ENCODE results near the gene PLP2.

The PLP2 gene

DNA sequence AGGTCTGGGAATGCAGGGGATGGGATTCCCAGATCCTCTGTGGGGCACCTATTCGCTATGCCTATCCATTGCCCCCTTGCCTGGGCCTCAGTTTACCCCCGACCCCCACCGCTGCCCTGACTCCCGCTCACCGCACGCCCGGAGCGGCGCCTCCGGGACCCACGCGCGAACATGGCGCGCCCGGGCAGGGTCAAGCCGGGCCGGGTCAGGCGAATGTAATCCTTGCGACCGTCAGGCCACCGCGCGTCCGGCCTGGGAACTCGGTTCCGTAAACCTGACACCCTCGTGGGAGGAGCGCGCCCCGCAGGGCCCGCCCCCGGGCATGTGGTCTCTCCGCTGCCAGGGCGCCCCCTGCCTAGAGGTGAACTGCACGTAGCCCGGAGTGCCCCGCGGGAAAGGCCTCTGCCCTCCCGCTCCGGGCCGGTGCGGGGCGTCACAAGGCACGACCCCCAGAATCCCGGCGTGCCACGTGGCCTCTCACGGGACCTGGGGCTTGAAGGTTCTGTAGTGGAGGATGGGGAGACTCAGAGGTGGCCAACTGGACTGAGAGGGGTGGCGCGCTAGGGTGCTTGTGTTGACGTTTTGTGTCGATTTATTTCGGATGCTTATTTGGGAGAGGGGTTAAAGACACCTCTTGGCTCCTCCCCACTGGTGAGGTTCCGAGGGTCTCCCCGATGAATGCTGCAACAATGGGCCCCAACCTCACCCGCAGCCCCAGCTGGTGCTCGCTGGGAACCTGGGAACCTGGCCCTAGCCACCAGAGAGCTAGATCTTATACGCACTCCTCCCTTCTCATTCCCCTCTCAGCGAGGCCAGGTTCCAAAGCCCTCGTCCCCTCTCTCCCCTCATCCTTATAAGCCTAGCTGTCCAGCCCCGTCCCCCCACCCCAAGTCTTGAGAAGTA, 14.7 kb downstream of the PLP2 start, which contains the start of gene PRICKLE3:
TSS of gene PRICKLE3 (minus strand) at position 249 of the 903 bp plus-strand sequence. CDS start at position 173, 76 bp downstream.
- DNase-seq (ENCODE audit: low read depth), result peak; percentile 53

GRCh38 chrX:49187028-49187394, 15.3 kb downstream of the PLP2 start:
- no peak for DNase-seq (ENCODE audit: low read depth)

- DNase-seq (ENCODE audit: low read depth), result no peak
Observed at GRCh38 chrX:49187526-49187925, 15.8 kb downstream of the PLP2 start.

DNA sequence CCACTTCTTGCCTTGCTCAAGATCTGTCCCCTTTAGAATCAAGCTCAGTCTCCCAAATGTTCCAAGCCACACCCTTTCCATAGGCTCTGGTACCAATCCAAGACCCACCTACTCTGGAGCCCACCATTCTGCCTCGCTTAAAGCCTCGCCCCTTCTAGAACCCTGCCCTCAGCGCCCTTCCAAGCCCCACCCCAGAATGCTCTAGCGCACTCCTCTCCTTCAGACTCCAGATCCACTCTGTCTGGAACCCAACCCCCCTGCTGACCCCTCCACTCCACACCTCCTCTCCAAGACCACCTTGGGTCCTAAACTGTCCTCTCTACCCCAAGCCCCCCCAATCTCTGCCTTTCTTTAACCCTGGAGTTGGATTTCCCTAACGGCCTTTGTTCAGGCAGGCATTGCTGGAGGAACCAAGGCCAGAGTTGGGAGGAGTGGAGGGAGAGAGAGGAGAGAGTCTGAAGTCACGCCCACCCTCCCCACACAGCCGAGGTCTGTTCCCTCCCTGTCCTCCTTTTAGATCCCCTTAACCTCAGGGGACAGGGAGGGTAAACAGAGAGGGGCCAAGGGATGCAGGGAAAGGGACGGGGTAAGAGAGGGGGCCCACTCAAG, 16.9 kb downstream of the PLP2 start:
- DNase-seq (ENCODE audit: low read depth), result no peak

DNA sequence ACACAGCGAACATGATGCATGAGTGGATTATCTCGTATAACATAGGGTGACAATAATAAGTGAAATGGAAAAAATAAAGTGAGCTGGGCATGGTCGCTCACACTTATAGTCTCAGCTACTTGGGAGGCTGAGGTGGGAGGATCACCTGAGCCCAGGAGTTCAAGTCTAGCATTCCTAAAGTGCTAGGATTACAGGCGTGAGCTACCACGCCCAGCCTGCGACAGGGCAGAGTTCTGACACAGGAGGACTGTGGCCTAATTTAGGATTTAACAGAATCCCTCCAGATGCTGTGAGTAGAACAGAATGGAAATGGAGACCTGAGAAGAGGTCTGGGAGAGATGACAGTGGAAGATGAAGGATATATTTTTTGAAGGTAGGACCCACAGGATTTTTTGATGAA, 17.9 kb downstream of the PLP2 start:
- no peak for DNase-seq (ENCODE audit: low read depth)

- peak; percentile 81 for DNase-seq (ENCODE audit: low read depth)
Observed at GRCh38 chrX:49190821-49191573, 19.3 kb downstream of the PLP2 start.

- DNase-seq (ENCODE audit: low read depth), result no peak
Observed at GRCh38 chrX:49191574-49192011, 19.9 kb downstream of the PLP2 start.

DNA sequence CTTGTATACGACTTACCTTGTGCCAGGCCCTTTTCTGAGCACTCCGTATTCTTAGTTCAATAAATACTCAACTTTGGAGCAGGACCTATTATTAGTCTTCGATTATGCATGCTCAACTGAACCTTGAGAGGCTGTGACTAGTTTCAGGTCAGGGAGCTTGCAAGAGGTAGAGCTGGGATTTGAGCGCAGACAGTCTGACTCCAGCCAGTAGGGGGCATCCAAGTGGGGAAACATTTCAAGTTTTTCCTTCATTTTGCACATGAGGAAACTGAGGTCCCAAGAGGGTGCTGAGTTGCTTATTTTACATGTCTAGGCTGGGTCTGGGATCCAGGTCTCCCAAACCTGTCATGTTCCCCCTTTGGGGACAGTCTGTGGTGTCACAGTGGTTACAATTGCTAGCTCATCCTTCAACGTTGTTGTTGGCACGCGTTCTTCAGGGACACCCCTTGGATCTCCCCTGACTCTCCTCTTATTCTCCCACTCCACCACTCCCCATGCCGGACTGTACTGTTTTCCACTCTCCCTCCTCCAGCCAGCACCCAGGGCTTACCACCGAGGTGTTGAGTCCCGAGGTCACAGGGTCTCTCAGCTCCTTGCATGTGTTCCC, 21.1 kb downstream of the PLP2 start:
- no peak for DNase-seq (ENCODE audit: low read depth)

- no peak for DNase-seq (ENCODE audit: low read depth)
Observed at GRCh38 chrX:49193542-49193964, 21.9 kb downstream of the PLP2 start.

DNA sequence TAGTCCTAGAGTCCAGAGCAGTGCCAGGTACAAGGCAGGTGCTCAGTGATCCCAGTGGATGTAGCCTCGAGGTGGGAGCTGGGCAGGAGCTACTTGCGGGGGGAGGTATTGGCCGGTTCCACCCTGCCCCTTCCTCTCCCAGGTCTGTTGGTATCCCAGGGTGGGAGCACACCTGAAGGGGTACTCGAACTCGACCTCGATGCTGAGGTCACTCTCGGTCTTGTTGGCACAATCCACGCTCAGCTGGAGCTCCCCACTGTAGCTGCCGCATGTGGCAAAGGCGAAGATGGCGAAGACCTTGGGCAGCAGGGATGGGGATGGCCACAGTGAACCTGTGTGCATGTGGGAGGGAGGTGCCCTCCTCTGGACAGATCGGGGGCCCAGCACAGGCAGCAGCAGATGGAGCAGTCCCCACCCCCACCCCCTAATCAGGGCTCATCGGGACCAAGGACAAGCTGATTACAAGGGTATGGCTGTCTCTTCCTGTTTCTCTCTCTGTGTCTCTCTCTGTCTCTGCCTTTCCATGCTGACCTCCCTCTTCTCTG, 25.9 kb downstream of the PLP2 start:
- no peak for DNase-seq (ENCODE audit: low read depth)

DNA sequence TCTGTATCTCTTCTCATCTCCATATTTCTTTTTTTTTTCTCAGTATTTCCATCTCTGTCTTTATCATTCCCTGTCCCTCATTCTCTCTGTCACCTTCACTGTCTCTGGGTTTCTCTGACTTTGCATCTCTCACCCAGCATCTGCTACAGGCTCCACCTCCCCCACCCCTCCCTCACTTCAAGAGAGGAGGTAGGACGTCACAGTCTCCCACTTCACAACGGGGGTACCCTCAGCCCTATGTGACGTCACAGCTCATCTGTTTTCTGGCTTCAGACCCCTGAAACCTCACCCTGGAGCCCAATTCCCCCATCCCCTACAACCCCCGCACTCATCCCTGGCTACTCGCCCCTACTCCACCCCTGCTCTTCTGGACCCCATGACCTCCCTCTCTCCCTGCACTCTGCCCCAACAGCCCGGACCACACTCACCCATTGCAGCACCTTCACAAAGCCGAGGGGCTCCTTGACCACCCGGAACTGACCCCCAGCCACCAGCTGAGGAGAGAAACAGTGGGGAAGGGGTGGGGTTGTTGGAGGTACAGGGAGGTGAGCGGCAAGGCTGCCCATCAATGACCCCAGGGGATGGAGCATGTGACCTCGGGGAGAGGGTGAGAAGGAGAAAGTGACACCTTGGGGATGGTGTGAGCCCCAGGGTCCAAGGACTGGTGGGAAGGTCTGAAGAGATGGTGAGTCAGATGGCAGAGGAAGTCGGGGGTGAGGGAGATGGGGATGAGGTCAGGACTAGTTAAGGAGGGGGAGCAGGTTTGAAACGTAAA, 27.0 kb downstream of the PLP2 start:
- DNase-seq (ENCODE audit: low read depth), result no peak

- DNase-seq (ENCODE audit: low read depth), result no peak
Observed at GRCh38 chrX:49199315-49199595, 27.6 kb downstream of the PLP2 start.

GRCh38 chrX:49199906-49200771, 28.4 kb downstream of the PLP2 start, which contains the start of gene SYP:
Gene SYP, minus strand, starts transcription at chrX:49200193. Its CDS starts 7 bp downstream, at chrX:49200186.
- peak; percentile 76 for DNase-seq (ENCODE audit: low read depth)

GRCh38 chrX:49202022-49202421, 30.3 kb downstream of the PLP2 start:
- DNase-seq (ENCODE audit: low read depth), result no peak

GRCh38 chrX:49203536-49203935, 31.8 kb downstream of the PLP2 start:
- DNase-seq (ENCODE audit: low read depth), result no peak

DNA sequence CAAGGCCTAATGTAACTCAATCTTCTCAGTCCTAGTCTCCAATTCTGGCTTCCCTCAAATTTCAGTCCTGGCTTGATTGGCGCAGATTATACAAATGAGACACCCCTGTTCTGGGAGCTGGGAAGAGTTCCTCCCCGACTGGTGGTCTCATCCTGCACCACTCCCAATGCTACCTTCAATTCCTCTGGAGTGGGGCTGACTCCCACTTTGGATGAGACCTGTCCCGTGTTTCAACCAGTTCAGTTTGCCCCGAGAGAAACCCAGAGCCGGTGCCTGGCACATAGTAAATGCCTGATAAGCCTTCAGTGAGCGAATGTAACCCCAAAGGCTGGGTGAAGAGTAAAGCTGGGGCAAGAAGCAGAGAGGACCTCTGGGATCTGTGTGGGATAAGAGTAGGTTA, 32.3 kb downstream of the PLP2 start:
- no peak for DNase-seq (ENCODE audit: low read depth)

- DNase-seq (ENCODE audit: low read depth), result no peak
Observed at GRCh38 chrX:49204709-49205108, 33.0 kb downstream of the PLP2 start.

DNA sequence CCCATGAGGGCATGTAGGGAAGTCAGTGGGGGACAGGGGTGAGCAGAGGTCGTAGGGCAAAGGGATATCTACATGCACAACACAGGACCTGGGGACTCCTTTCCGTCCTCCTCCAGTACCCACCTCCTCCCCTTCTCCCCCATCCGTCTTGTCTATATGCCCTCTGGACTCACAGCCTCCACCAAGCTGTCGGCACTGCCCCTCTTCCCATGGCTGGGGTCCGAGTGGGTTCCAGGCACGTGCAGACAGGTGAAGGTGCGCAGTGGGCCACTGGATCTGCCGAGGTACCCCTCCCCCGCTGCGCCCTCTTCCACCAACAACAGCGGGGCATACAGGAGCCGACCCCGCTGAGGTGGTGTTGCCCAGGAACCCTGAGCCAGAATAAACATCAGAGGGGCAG, 33.7 kb downstream of the PLP2 start:
- DNase-seq (ENCODE audit: low read depth), result no peak

GRCh38 chrX:49206543-49206942, 34.8 kb downstream of the PLP2 start:
- DNase-seq (ENCODE audit: low read depth), result no peak

DNA sequence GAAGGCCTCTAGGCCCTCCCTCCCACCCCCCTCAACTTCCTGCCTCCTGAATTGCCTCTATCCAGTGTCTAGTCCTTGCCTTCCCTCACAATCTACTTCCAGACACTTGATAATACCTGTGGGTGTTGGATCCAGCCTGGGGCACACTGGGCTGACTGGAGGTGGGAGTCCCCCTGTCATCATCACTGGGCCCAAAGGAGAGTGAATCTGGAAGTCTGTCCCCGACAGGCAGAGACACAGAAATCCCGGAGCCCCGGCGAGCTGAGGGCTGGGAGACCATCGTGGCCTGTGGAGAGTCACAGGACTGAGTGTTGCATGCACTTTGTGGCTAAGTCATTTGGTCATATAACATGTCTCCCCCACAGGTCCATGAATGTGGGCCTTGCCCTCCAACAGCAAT, 36.7 kb downstream of the PLP2 start:
- DNase-seq (ENCODE audit: low read depth), result no peak

Data from T-helper 22 cell (primary cell).